GM19193 (cell line): Measurements from ENCODE around the gene CATSPER4.

ENCODE experiments used
- POLR2A ChIP-seq: IDR thresholded peaks from 4 replicates; pipeline ENCODE4 v1.6.1; 2011; ENCODE audit not compliant: insufficient read depth, insufficient read length; ENCODE audit errors: extremely low read depth

Gene CATSPER4

GRCh38 chr1:26160527-26161414, 29.6 kb upstream of the CATSPER4 start:
- TF ChIP-seq POLR2A: no peak

GRCh38 chr1:26161415-26162219, 28.8 kb upstream of the CATSPER4 start:
- no peak for TF ChIP-seq POLR2A

- no peak for TF ChIP-seq POLR2A
Observed at GRCh38 chr1:26162220-26162709, 28.1 kb upstream of the CATSPER4 start.

GRCh38 chr1:26163684-26164035, 26.7 kb upstream of the CATSPER4 start:
- no peak for TF ChIP-seq POLR2A

- no peak for TF ChIP-seq POLR2A
Observed at GRCh38 chr1:26164036-26164860, 26.2 kb upstream of the CATSPER4 start.

GRCh38 chr1:26164861-26165842, 25.2 kb upstream of the CATSPER4 start:
- TF ChIP-seq POLR2A: no peak

GRCh38 chr1:26166719-26167281, 23.6 kb upstream of the CATSPER4 start:
- TF ChIP-seq POLR2A: no peak

GRCh38 chr1:26168410-26169197, 21.8 kb upstream of the CATSPER4 start, which contains the start of gene C1orf232:
TSS of gene C1orf232 (minus strand) at chr1:26168963. CDS start at chr1:26168499, 464 bp downstream.
- TF ChIP-seq POLR2A: no peak

- TF ChIP-seq POLR2A: no peak
Observed at GRCh38 chr1:26169198-26169554, 21.2 kb upstream of the CATSPER4 start.

GRCh38 chr1:26169669-26170471, 20.5 kb upstream of the CATSPER4 start, which contains the start of gene ZNF593:
TSS of gene ZNF593 (plus strand) at chr1:26169908. CDS start at chr1:26169984, 76 bp downstream.
- TF ChIP-seq POLR2A: peak; percentile 84

GRCh38 chr1:26170472-26170821, 20.0 kb upstream of the CATSPER4 start:
- TF ChIP-seq POLR2A: no peak
